ENCODE measurements around the gene TRRAP.

TRRAP gene

DNA sequence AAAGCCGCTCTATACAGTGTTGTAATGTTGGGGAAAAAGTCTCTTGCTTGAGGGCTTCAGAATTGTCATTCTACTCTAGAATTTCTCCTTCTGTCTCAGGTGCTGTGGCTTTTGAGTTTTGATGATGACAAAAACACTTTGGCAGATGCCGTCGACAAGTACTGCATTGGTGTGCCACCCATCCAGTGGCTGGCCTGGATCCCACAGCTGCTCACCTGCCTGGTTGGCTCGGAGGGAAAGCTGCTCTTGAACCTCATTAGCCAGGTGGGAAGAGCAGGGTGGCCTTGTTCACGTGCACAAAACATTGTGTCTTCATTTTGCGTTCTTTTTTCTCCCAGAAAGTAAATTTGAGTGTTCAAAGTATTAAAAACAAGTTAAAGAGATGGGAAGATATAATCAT is 112.0 kb downstream of the TRRAP start:
- H3K4me3 ChIP-seq (ENCODE audit: severe bottlenecking): no peak overlapping the region
- H3K9me3 ChIP-seq (ENCODE audit: severe bottlenecking): no peaks in the 10 kb centered on the region
- H3K4me1 ChIP-seq (ENCODE audit: insufficient read depth, poor library complexity, severe bottlenecking): no peaks in the 10 kb centered on the region
- DNase-seq (ENCODE audit: low spot score) (peak; percentile 32), ATAC-seq (ENCODE audit: low read depth) (no peak)
- H3K27me3 ChIP-seq (ENCODE audit: insufficient read depth, poor library complexity, severe bottlenecking): no peaks in the 10 kb centered on the region
- peaks cover 94% of the 10 kb centered on the region for H3K36me3 ChIP-seq (ENCODE audit: low read depth)
- H3K27ac ChIP-seq (ENCODE audit: poor library complexity, severe bottlenecking): no peak overlapping the region
- TF ChIP-seq, protein P1, sequence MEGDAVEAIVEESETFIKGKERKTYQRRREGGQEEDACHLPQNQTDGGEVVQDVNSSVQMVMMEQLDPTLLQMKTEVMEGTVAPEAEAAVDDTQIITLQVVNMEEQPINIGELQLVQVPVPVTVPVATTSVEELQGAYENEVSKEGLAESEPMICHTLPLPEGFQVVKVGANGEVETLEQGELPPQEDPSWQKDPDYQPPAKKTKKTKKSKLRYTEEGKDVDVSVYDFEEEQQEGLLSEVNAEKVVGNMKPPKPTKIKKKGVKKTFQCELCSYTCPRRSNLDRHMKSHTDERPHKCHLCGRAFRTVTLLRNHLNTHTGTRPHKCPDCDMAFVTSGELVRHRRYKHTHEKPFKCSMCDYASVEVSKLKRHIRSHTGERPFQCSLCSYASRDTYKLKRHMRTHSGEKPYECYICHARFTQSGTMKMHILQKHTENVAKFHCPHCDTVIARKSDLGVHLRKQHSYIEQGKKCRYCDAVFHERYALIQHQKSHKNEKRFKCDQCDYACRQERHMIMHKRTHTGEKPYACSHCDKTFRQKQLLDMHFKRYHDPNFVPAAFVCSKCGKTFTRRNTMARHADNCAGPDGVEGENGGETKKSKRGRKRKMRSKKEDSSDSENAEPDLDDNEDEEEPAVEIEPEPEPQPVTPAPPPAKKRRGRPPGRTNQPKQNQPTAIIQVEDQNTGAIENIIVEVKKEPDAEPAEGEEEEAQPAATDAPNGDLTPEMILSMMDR (IDR thresholded peaks at IDR 0.05; ENCODE audit: poor library complexity, severe bottlenecking): no peak

DNA sequence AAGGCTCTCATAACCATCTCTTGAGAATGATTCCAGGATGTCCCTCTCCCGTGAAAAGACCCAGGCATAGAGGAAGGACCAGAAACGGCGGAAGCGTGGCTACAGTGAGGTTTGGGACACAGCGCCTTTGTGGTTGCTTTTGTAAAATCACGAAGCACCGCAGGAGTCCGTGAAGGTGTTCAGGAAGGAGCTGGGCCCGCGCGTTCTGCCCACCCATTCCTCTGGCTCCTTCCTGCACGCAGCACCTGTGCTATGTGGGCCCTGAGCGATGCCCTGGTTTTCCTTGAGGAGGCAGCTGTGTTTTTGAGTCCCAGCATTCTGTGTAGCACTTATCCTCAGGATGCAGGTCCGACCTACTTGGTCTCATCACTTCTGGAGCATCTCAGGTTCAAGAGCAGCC is 112.8 kb downstream of the TRRAP start:
- Histone ChIP-seq H3K4me3 (ENCODE audit: severe bottlenecking) (no peak overlapping the region), H3K27me3 (ENCODE audit: insufficient read depth, poor library complexity, severe bottlenecking) (no peaks in the 10 kb centered on the region), H3K4me1 (ENCODE audit: insufficient read depth, poor library complexity, severe bottlenecking) (no peaks in the 10 kb centered on the region), H3K36me3 (ENCODE audit: low read depth) (peaks cover 89% of the 10 kb centered on the region), H3K27ac (ENCODE audit: poor library complexity, severe bottlenecking) (no peak overlapping the region), H3K9me3 (ENCODE audit: severe bottlenecking) (no peaks in the 10 kb centered on the region)
- TF ChIP-seq, protein P1 (IDR thresholded peaks at IDR 0.05; ENCODE audit: poor library complexity, severe bottlenecking): no peak
- DNase-seq (ENCODE audit: low spot score) (no peak), ATAC-seq (ENCODE audit: low read depth) (no peak)

DNA sequence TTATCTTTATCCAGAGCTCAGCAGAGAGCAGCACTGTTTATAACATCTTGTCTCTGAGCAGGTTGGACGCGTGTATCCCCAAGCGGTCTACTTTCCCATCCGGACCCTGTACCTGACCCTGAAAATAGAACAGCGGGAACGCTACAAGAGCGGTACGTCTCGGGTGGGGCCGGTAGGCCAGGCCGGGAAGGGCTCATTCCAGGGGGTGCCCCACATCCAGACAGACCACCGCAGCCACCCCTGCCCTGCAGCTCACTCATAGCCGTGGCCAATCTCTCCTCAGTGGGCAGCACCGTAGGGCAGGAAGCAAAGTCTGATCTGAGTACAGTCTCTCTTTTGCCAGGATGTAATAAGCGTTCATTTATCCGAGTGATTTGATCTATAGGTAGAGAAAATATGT is 113.7 kb downstream of the TRRAP start:
- TF ChIP-seq, protein P1 (IDR thresholded peaks at IDR 0.05; ENCODE audit: poor library complexity, severe bottlenecking): no peak
- peaks cover 89% of the 10 kb centered on the region for H3K36me3 ChIP-seq (ENCODE audit: low read depth)
- no peak overlapping the region for H3K27ac ChIP-seq (ENCODE audit: poor library complexity, severe bottlenecking)
- DNase-seq (ENCODE audit: low spot score): no peak
- H3K27me3 ChIP-seq (ENCODE audit: insufficient read depth, poor library complexity, severe bottlenecking): no peaks in the 10 kb centered on the region
- H3K4me3 ChIP-seq (ENCODE audit: severe bottlenecking): no peak overlapping the region
- no peaks in the 10 kb centered on the region for H3K4me1 ChIP-seq (ENCODE audit: insufficient read depth, poor library complexity, severe bottlenecking)
- no peaks in the 10 kb centered on the region for H3K9me3 ChIP-seq (ENCODE audit: severe bottlenecking)
- no peak for ATAC-seq (ENCODE audit: low read depth)

DNA sequence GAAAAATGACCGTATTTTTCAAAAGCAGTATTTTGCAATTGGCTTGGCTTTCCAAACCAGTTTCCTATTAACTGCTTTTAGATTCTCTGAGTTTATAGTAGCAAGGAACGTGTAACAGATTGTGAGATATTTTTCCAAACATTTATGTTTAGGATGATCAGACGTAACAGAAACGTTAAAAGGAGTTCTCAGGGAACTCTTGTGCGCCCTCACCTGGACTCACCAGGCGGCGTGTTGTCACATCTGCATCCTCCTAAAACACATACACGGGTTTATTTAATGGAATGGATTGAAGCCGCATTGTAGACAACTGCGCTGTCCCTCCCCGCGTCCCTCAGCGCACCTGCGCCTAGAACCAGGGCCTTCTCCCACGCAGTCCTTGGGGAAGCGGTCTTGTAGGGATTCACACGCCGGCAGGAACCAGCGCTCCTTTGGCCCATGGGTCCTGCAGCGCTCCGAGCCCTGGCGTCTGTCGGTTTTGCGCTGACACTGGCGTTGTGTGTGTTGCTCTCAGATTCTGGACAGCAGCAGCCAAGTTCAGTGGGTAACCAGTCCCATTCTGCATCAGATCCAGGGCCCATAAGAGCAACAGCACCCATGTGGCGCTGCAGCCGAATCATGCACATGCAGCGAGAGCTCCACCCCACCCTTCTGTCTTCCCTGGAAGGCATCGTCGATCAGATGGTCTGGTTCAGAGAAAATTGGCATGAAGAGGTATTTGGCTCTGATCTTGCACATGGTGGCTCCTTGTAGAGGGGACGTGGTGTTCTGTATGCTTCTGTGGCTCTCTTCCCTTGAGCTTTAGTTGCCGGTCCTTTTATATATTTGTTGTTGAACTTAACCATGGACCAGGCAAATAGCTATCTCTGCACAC is 114.9 kb downstream of the TRRAP start:
- no peak overlapping the region for H3K4me3 ChIP-seq (ENCODE audit: severe bottlenecking)
- ATAC-seq (ENCODE audit: low read depth): no peak

More for the DNA sequence above, 114.9 kb downstream of the TRRAP start:
- no peak for DNase-seq (ENCODE audit: low spot score)
- Histone ChIP-seq H3K4me1 (ENCODE audit: insufficient read depth, poor library complexity, severe bottlenecking) (no peaks in the 10 kb centered on the region), H3K36me3 (ENCODE audit: low read depth) (peaks cover 86% of the 10 kb centered on the region), H3K27ac (ENCODE audit: poor library complexity, severe bottlenecking) (no peak overlapping the region), H3K27me3 (ENCODE audit: insufficient read depth, poor library complexity, severe bottlenecking) (no peaks in the 10 kb centered on the region), H3K9me3 (ENCODE audit: severe bottlenecking) (no peaks in the 10 kb centered on the region)
- TF ChIP-seq, protein P1 (IDR thresholded peaks at IDR 0.05; ENCODE audit: poor library complexity, severe bottlenecking): no peak

Data from RWPE2 (cell line).